ENCODE results near the gene MT2A. TPM values are rescaled to one million over a fixed set of nuclear protein-coding genes. Genes with fewer than 3 reads are reported as not detected.

MT2A gene
- total RNA-seq, 1 donor from 2014 or later: 34.0 TPM

- no peak for TF ChIP-seq CTCF (IDR thresholded peaks at IDR 0.05; ENCODE audit: insufficient read depth, low read length, severe bottlenecking)
- Histone ChIP-seq H3K36me3 (ENCODE audit: control insufficient read depth, insufficient read depth, low read length) (no peaks in the 10 kb centered on the region), H3K4me3 (ENCODE audit: low read depth, low read length) (no peak overlapping the region), H3K27me3 (ENCODE audit: control insufficient read depth, insufficient read depth, low read length) (no peaks in the 10 kb centered on the region)
- FAIRE-seq (no peak), DNase-seq (ENCODE audit: low read depth) (no peak)
These were observed 3.0 kb downstream of the MT2A start for GRCh38 chr16:56611281-56611833.

- no peaks in the 10 kb centered on the region for H3K36me3 ChIP-seq (ENCODE audit: control insufficient read depth, insufficient read depth, low read length)
- no peaks in the 10 kb centered on the region for H3K27me3 ChIP-seq (ENCODE audit: control insufficient read depth, insufficient read depth, low read length)
- no peak for FAIRE-seq
- H3K4me3 ChIP-seq (ENCODE audit: low read depth, low read length): no peak overlapping the region
- TF ChIP-seq CTCF (IDR thresholded peaks at IDR 0.05; ENCODE audit: insufficient read depth, low read length, severe bottlenecking): no peak
- peak; percentile 76 for DNase-seq (ENCODE audit: low read depth)
These were observed 5.3 kb downstream of the MT2A start for GRCh38 chr16:56613706-56614105.

- Histone ChIP-seq H3K4me3 (ENCODE audit: low read depth, low read length) (no peak overlapping the region), H3K27me3 (ENCODE audit: control insufficient read depth, insufficient read depth, low read length) (no peaks in the 10 kb centered on the region), H3K36me3 (ENCODE audit: control insufficient read depth, insufficient read depth, low read length) (no peaks in the 10 kb centered on the region)
- no peak for TF ChIP-seq CTCF (IDR thresholded peaks at IDR 0.05; ENCODE audit: insufficient read depth, low read length, severe bottlenecking)
- no peak for FAIRE-seq
- peak; percentile 92 for DNase-seq (ENCODE audit: low read depth)
These were observed 6.2 kb downstream of the MT2A start for GRCh38 chr16:56614549-56614991.

GRCh38 chr16:56615353-56615752, 7.0 kb downstream of the MT2A start:
- H3K4me3 ChIP-seq (ENCODE audit: low read depth, low read length): no peak overlapping the region
- H3K27me3 ChIP-seq (ENCODE audit: control insufficient read depth, insufficient read depth, low read length): no peaks in the 10 kb centered on the region
- H3K36me3 ChIP-seq (ENCODE audit: control insufficient read depth, insufficient read depth, low read length): no peaks in the 10 kb centered on the region
- FAIRE-seq: no peak
- peak; percentile 89 for DNase-seq (ENCODE audit: low read depth)
- TF ChIP-seq CTCF (IDR thresholded peaks at IDR 0.05; ENCODE audit: insufficient read depth, low read length, severe bottlenecking): no peak

- TF ChIP-seq CTCF (IDR thresholded peaks at IDR 0.05; ENCODE audit: insufficient read depth, low read length, severe bottlenecking): no peak
- FAIRE-seq (no peak), DNase-seq (ENCODE audit: low read depth) (no peak)
- Histone ChIP-seq H3K27me3 (ENCODE audit: control insufficient read depth, insufficient read depth, low read length) (no peaks in the 10 kb centered on the region), H3K4me3 (ENCODE audit: low read depth, low read length) (peak overlapping the region; percentile 32), H3K36me3 (ENCODE audit: control insufficient read depth, insufficient read depth, low read length) (no peaks in the 10 kb centered on the region)
These were observed 8.3 kb downstream of the MT2A start for GRCh38 chr16:56616608-56617211.

Data from bronchial epithelial cell (primary cell).